ENCODE results near the gene KCNAB1.

DNA sequence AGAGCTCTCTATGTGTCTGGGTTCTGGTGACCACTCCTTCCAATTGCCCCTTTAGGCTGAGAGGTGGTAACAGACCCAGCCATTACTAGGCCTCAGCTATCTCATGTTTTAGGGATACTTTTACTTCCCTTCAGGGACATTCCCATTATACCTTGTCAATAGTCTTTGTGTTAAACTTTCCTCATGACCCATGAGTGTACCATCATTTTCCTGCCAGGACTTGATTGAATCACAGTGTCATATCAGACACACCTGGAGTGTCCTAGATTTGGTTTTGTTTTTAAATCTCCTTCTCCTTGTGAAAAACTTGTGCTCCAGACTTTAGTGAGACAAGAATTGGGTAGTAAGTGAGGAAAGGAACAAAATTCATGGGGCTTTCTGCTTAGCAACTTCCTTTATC is 136.6 kb downstream of the KCNAB1 start:
- TF ChIP-seq POLR2A (IDR thresholded peaks at IDR 0.05) (no peak), POLR2AphosphoS5 (IDR thresholded peaks at IDR 0.05; ENCODE audit: insufficient read depth in 1 of 2, low read depth in 1 of 2) (no peak)
- TF ChIP-seq, protein P1, sequence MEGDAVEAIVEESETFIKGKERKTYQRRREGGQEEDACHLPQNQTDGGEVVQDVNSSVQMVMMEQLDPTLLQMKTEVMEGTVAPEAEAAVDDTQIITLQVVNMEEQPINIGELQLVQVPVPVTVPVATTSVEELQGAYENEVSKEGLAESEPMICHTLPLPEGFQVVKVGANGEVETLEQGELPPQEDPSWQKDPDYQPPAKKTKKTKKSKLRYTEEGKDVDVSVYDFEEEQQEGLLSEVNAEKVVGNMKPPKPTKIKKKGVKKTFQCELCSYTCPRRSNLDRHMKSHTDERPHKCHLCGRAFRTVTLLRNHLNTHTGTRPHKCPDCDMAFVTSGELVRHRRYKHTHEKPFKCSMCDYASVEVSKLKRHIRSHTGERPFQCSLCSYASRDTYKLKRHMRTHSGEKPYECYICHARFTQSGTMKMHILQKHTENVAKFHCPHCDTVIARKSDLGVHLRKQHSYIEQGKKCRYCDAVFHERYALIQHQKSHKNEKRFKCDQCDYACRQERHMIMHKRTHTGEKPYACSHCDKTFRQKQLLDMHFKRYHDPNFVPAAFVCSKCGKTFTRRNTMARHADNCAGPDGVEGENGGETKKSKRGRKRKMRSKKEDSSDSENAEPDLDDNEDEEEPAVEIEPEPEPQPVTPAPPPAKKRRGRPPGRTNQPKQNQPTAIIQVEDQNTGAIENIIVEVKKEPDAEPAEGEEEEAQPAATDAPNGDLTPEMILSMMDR (IDR thresholded peaks at IDR 0.05), result no peak
